ENCODE data around the gene FFAR3. TPM values are rescaled to one million over a fixed set of nuclear protein-coding genes. Genes with fewer than 3 reads are reported as not detected.
"Not testable (repeated sequence)": the region's sequence is repeated elsewhere in the genome, so short reads cannot be mapped to it uniquely, and the experiment has no call there.

FFAR3 gene
- total RNA-seq, 1 donor, result 0.54 TPM

DNA sequence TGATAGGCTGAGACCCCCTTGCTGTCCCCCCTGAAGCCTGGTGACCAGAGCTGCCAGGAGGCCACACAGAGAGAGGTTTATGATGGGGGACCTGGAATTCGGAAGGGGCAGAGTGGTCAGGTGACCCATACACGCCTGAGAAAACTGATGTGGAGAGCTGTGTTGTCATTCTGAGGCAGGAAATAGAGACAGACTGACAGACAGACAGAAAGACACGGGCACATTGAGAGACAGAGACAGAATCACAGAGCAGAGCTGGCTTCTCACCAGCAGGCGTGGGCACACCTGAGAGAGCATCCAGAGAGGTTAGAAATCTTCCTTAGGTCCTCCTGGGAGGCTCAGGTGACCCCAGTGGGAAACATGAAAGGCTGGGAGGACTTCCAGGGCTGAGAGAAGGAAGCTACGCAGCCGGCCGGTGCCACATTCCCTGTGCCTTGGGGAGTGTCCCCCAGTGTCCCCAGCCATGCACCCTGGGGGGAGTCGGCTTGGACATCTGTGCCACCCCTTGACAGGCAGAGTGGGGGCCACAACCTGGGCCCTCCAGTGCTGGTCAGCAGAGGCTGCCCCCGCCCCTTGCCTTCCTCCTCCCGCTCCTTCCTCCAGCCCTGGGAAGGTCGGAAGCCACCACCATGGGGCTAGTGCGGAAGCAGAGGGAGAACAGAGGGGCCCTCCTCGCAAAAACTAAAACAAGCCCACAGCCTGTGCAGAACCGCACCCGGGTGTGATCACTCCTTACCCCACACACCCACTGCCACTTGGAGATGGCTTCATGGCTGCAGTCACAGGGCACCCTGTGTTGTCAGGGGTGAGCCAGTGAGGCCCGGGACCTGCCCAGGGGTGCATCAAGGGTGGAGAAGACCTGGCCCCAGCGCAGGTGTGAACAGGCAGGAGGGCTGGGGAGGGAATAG is 8.4 kb upstream of the FFAR3 start:
- DNase-seq (ENCODE audit: low read depth in 2 of 3, low spot score in 2 of 3), result no peak

DNA sequence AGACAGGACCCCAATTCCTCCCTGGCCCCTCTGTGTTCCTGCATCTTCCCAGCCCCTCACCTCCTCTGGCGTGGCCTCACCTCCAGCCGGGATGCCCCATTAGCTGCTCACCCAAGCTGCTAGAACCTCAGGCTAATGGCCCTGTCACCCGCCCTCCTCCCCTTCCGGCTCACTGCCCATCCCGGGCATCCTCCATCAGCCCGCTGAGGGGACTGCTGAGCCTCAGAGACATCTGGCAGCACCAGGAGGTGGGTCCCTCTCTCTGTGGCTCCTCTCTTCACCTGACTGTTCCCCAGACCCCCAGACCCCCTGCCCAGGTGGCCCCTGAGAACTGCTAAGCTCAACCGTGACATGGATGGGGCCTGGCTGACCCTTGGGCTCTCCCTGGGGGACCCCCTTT is 7.7 kb upstream of the FFAR3 start:
- DNase-seq (ENCODE audit: low read depth in 2 of 3, low spot score in 2 of 3), result no peak

DNA sequence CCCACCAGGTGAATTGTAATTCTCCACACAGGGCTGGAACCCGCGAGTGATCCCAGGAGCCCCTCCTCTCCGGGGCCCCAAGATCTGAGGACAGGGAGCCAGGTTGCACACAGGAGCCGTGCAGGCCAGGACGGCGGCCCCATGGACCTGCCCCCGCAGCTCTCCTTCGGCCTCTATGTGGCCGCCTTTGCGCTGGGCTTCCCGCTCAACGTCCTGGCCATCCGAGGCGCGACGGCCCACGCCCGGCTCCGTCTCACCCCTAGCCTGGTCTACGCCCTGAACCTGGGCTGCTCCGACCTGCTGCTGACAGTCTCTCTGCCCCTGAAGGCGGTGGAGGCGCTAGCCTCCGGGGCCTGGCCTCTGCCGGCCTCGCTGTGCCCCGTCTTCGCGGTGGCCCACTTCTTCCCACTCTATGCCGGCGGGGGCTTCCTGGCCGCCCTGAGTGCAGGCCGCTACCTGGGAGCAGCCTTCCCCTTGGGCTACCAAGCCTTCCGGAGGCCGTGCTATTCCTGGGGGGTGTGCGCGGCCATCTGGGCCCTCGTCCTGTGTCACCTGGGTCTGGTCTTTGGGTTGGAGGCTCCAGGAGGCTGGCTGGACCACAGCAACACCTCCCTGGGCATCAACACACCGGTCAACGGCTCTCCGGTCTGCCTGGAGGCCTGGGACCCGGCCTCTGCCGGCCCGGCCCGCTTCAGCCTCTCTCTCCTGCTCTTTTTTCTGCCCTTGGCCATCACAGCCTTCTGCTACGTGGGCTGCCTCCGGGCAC is 6.7 kb upstream of the FFAR3 start:
- no peak for DNase-seq (ENCODE audit: low read depth in 2 of 3, low spot score in 2 of 3)

DNA sequence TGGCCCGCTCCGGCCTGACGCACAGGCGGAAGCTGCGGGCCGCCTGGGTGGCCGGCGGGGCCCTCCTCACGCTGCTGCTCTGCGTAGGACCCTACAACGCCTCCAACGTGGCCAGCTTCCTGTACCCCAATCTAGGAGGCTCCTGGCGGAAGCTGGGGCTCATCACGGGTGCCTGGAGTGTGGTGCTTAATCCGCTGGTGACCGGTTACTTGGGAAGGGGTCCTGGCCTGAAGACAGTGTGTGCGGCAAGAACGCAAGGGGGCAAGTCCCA is 6.1 kb upstream of the FFAR3 start:
- no peak for DNase-seq (ENCODE audit: low read depth in 2 of 3, low spot score in 2 of 3)

DNA sequence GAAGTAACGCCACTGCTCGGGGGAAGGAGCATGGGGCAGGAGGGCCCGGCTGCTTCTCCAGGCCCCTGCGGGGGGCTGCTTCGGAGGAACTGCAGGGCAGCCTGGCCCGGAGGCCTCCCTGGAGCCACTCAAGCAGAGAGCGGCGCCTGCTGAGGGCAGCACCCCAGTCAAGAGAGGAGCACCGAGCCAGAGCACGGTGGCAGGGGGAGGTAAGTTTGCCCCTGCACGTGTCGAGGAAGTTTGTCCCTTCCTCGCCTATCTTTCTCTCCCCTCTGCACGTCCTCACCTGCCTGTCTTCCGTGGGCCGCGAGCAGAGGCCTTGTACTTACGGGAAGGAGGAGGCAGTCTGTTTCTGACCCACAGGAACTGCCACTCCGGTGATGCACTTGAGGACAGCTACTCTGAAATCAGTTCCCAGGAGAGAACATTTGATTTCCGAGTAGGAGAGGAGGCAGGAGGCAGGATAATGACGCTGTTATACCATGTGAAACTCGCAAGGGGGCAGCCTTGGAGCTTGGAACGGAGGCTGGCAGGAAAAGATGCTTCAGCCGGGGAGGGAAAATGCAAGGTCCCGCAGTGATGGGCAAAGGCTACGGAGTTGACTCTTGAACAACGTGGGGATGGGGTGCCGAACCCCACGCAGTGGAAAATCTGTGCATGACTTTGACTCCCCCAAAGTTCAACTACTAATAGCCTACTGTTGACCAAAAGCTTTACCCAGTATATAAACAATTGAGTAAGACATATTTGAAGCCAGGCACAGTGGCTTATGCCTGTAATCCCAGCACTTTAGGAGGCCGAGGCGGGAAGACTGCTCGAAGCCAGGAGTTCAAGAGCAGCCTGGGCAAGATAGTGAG is 5.6 kb upstream of the FFAR3 start:
- peak; percentile 60 to 77 (median 74) for DNase-seq (ENCODE audit: low read depth in 2 of 3, low spot score in 2 of 3)

DNA sequence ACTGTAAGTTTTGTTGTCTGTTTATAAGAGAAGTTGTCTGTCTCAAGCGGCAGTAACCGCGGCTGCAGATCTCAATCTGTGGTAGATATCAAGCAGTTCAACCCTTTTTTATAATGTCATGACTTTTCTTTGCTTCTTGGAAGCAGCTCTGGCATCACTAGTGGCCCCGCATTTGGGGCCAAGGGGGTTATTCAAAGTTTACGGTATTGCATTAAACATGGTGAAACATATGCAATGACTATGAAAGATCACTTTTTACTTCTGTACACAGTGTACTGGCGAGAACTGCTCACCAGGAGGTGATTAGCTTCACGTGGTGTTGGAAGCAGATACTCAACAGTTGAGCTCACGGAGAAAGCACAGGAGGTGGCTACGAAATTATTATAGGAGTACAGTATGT is 4.6 kb upstream of the FFAR3 start:
- DNase-seq (ENCODE audit: low read depth in 2 of 3, low spot score in 2 of 3), result no peak

DNA sequence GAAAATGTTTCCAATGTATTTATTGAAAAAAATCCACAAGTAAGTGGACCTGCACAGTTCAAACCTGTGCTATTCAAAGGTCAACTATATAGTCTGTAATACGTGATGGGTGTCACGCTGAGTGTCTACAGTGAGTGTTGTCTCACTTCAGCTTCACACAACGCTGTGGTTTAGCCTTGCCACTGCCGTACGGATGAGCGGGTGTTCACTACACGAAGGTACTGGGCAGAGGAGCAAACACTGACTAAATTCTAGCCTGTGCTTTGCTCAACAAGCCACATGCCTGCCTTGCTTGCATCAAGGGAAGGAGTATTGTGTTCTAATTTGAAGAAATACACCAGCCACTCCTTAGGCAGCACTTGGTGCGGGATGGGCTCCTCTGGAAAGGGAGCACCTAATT is 3.4 kb upstream of the FFAR3 start:
- no peak for DNase-seq (ENCODE audit: low read depth in 2 of 3, low spot score in 2 of 3)

DNA sequence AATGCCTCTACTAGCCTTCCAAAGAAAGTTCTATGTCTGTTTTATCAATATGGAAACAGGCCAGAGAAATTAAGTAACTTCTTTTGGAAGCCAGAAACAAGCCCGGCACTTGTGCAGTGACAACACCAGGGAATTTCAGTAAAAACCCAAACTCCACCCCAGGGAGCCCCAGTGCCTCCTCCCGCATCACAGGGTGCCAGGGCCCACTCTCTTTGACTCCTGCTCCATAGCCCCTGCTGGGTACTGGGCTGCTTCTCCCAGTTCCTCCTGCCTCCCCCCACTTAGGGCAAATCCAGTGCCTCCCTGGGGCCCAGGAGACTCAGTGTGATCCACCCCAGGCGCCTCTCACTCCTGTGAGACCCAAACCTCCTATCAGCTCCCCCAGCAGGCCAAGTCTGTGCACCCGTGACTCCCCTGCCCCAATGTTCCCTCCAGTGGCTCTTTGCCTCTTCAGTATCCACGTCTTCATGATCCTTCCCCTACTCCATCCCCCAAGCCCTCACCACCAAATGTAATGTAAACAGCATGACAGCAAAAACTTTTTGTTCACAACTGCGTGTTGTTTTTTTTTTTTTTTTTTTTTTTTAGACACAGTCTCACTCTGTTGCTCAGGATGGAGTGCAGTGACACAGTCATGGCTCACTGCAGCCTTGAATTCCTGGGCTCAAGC is 2.3 kb upstream of the FFAR3 start:
- DNase-seq (ENCODE audit: low read depth in 2 of 3, low spot score in 2 of 3), result no peak

DNA sequence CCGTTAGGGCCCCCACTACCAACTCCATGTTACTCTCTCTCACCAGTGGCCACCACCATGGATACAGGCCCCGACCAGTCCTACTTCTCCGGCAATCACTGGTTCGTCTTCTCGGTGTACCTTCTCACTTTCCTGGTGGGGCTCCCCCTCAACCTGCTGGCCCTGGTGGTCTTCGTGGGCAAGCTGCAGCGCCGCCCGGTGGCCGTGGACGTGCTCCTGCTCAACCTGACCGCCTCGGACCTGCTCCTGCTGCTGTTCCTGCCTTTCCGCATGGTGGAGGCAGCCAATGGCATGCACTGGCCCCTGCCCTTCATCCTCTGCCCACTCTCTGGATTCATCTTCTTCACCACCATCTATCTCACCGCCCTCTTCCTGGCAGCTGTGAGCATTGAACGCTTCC is 574 bp downstream of the FFAR3 start:
- not testable (repeated sequence) for DNase-seq (ENCODE audit: low read depth in 2 of 3, low spot score in 2 of 3)

DNA sequence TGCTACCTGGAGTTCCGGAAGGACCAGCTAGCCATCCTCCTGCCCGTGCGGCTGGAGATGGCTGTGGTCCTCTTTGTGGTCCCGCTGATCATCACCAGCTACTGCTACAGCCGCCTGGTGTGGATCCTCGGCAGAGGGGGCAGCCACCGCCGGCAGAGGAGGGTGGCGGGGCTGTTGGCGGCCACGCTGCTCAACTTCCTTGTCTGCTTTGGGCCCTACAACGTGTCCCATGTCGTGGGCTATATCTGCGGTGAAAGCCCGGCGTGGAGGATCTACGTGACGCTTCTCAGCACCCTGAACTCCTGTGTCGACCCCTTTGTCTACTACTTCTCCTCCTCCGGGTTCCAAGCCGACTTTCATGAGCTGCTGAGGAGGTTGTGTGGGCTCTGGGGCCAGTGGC is 1.1 kb downstream of the FFAR3 start:
- not testable (repeated sequence) for DNase-seq (ENCODE audit: low read depth in 2 of 3, low spot score in 2 of 3)

DNA sequence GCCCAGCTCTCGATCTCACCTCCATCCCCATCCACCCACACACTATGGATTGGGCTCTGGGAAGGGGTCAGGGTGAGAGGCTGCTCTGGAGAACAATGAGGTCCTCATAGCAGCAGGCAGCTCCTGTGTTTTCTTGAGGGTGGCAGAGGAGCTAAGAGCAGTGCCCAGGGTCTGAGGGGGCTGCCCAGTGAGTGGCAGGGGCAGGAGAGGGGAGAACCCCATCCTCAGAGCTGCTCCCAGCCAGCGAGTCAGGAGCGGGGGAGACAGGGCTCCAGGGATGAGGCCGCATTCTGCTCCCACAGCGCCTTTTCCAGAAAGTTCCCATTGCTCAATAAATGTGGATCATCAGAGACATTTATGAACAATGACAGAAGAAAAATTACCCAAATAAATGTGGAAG is 1.8 kb downstream of the FFAR3 start:
- DNase-seq (ENCODE audit: low read depth in 2 of 3, low spot score in 2 of 3), result not testable (repeated sequence)

DNA sequence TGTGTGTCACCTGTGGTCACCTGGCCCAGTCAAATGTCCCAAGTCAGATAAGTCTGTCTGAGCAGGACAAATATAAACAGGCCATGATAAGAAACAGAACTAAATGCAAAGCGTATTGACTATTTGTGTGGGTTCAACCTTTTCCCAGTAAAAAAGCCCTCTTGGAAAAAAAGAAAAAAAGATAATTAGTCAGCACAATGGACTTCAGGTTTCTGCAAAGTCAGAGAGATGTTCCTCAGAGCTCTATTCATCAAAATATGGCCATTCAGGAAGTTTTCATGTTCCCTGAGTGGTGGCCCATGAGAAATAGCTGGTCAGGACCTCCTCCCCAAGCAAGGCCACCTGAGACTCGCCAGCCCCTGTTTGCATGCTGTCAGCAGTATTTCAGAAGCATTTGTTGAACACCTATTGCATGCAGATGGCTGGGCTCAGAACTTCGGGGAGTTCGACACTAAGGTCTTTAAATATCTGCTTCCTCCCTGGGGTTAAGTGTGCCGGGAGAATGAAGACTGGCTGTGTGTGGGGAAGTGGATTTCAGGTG is 2.7 kb downstream of the FFAR3 start:
- no peak for DNase-seq (ENCODE audit: low read depth in 2 of 3, low spot score in 2 of 3)

DNA sequence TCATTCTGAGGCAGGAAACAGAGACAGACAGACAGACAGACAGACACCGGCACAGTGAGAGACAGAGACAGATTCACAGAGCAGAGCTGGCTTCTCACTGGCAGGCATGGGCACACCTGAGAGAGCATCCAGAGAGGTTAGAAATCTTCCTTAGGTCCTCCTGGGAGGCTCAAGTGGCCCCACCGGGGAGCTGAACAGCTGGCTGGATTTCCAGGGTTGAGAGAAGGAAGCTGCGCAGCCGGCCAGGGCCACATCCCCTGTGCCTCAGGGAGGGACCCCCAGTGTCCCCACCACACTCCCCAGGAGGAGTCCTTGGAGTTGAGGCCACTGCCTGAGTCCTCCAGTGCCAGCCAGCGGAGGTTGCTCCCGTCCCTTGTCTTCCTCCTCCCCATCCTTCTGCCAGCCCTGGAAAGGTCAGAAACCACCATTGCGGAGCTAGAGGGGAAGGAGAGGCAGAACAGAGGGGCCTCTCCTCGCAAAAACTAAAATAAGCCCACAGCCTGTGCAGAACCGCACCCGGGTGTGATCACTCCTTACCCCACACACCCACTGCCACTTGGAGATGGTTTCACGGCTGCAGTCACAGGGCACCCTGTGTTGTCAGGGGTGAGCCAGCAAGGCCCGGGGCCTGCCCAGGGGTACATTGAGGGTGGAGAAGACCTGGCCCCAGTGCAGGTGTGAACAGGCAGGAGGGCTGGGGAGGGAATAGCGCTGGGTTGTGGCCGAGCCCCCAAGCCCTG is 4.2 kb downstream of the FFAR3 start:
- no peak for DNase-seq (ENCODE audit: low read depth in 2 of 3, low spot score in 2 of 3)

DNA sequence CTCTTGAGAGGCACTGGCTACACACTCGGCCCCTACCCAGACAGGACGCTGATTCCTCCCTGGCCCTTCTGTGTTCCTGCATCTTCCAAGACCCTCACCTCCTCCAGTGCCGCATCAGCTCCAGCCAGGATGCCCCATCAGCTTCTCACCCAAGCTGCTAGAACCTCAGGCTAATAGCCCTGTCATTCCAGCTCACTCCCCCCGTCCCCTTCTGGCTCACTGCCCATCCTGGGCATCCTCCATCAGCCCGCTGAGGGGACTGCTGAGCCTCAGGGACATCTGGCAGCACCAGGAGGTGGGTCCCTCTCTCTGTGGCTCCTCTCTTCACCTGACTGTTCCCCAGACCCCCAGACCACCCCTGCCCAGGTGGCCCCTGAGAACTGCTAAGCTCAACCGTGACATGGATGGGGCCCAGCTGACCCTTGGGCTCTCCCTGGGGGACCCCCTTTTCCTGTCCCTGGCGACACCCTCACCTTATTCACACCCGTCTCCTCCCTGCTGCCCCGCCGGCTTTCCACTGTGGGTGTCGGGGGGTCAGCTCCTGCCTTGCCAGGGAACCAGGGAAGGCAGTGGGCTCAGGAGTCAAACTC is 4.8 kb downstream of the FFAR3 start:
- no peak for DNase-seq (ENCODE audit: low read depth in 2 of 3, low spot score in 2 of 3)

DNA sequence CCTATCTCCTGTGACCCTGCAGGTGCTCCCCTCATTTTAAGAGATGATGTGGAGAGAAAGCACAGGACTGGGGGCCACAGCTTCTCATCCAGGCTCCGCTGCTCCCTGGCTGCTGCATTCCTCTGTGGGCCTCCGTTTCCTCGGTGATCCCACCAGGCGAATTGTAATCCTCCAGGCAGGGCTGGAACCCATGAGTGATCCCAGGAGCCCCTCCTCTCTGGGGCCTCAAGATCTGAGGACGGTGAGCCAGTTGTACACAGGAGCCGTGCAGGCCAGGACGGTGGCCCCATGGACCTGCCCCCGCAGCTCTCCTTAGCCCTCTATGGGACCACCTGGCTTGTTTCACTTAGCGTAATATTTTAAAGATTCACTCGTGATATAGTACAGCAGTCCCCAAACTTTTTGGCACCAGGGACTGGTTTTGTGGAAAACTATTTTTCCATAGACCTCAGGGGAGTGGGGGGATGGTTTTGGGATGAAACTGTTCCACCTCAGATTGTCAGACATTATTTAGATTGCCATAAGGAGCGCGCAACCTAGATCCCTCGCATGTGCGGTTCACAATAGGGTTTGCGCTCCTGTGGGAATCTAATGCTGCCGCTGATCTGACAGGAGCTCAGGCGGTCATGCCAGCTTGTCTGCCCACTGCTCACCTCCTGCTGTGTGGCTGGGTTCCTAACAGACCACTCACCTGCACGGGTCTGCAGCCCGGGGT is 5.6 kb downstream of the FFAR3 start:
- no peak for DNase-seq (ENCODE audit: low read depth in 2 of 3, low spot score in 2 of 3)

DNA sequence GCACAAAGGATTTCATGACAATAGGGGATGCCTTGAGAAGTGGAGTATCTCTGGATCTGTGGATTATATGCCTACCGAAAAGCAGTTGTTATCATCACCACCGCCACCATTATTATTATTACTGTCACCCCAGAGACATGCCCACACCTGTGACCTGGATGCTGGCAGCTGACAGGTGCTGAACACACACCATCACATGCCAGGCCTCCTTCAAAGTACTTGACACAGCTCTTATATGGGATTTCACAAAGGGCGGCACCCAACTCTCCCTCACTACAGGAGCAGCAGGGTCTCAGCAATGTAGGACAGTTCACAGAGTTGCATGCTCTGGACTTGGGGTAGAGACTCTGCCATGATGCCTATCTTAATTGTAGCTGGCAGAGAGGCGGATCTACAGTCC is 7.0 kb downstream of the FFAR3 start:
- DNase-seq (ENCODE audit: low read depth in 2 of 3, low spot score in 2 of 3), result no peak

DNA sequence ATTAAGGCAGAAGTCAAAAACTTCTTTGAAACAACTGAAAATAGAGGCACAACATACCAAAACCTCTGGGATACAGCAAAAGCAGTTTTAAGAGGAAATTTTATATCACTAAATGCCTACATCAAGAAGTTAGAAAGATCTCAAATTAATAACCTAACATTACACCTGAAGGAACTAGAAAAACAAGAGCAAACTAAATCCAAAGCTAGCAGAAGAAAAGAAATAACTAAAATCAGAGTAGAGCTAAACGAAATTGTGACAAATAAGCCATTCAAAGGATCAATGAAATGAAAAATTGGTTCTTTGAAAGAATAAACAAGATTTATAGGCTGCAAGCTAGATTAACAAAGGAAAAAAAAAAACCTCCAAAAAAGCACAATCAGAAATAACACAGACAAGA is 10.1 kb downstream of the FFAR3 start:
- DNase-seq (ENCODE audit: low read depth in 2 of 3, low spot score in 2 of 3), result no peak

DNA sequence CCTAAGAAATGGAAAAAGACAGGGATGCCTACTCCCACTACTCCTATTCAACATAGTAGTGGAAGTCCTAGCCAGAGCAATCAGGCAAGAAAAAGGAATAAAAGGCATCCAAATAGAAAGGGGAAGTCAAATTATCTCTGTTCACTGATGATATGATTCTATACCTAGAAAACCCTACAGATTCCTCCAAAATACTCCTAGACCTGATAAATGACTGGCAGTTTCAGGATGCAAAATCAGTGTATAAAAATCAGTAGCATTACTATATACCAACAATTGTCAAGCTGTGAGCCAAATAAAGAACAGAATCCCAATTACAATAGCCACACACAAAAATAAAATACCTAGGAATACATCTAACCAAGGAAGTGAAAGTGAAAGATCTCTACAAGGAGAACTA is 11.3 kb downstream of the FFAR3 start:
- DNase-seq (ENCODE audit: low read depth in 2 of 3, low spot score in 2 of 3), result no peak

DNA sequence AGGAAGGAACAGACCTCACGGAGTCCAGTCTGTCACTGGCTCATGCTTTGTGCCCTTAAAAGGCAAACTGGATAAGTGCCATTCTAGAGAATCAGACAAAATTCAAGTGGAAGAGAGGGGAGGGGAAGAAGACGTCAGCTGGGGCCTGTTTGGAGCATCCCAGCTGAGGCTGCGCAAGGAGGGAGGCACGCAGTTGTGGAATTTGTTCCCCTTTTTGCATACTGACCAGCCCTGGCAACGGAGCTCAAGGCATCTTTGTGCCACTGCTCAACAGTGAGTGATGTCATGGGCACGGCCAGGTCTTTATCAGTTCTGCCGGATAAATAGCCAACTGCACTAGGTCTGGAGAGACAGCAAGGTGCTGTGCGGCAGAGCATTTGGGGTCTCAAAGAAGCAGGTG is 12.5 kb downstream of the FFAR3 start, which contains the start of gene GPR42:
Gene GPR42, plus strand, starts transcription at position 347 of the 400 bp plus-strand sequence. CDS start 292 bp downstream, outside the sequence.
- DNase-seq (ENCODE audit: low read depth in 2 of 3, low spot score in 2 of 3), result no peak

Data from hematopoietic multipotent progenitor cell (in vitro differentiated cells).